H9 (cell line): ENCODE results near the gene GPR143. TPM values are rescaled to one million over a fixed set of nuclear protein-coding genes. Genes with fewer than 3 reads are reported as not detected.
A peak's percentile ranks its signal among the peaks of the same experiment; 100 is the strongest.

Experiments used
- DNase-seq: peaks from one replicate; pipeline ENCODE4 v3.0.0-alpha.2; 2017
- H2AFZ ChIP-seq: one replicate; pipeline ENCODE4 v1.6.1; 2013; ENCODE audit warnings: mild to moderate bottlenecking, low read length, control low read depth, moderate library complexity
- H2AK5ac ChIP-seq: 2 replicates; pipeline ENCODE4 v1.6.1; 2013; ENCODE audit warnings: low read length, control low read depth, mixed read lengths; ENCODE audit not compliant: insufficient read length
- H2BK120ac ChIP-seq: one replicate; pipeline ENCODE4 v1.6.1; 2013; ENCODE audit warnings: low read depth, mild to moderate bottlenecking, low read length, control low read depth, inconsistent platforms; ENCODE audit not compliant: poor library complexity, severe bottlenecking
- H2BK12ac ChIP-seq: 2 replicates; pipeline ENCODE4 v1.6.1; 2013; ENCODE audit warnings: low read length, control low read depth, mixed read lengths, low read depth; ENCODE audit not compliant: insufficient read length
- H2BK15ac ChIP-seq: 2 replicates; pipeline ENCODE4 v1.6.1; 2013; ENCODE audit warnings: low read depth, low read length, control low read depth
- H2BK20ac ChIP-seq: one replicate; pipeline ENCODE4 v1.6.1; 2013; ENCODE audit warnings: low read depth, mild to moderate bottlenecking, low read length, control low read depth, inconsistent platforms; ENCODE audit not compliant: poor library complexity, severe bottlenecking
- H2BK5ac ChIP-seq: 2 replicates; pipeline ENCODE4 v1.6.1; 2013; ENCODE audit warnings: low read length, control low read depth, mixed read lengths; ENCODE audit not compliant: insufficient read length
- H3K14ac ChIP-seq: 2 replicates; pipeline ENCODE4 v1.6.1; 2013; ENCODE audit warnings: low read length, control low read depth; ENCODE audit not compliant: insufficient read depth
- H3K18ac ChIP-seq: 2 replicates; pipeline ENCODE4 v1.6.1; 2013; ENCODE audit warnings: low read depth, mild to moderate bottlenecking, mixed read lengths, low read length, control low read depth; ENCODE audit not compliant: insufficient read length
- H3K23ac ChIP-seq: 2 replicates; pipeline ENCODE4 v1.6.1; 2013; ENCODE audit warnings: low read length, control low read depth, mixed read lengths, low read depth; ENCODE audit not compliant: insufficient read length
- H3K23me2 ChIP-seq: 2 replicates; pipeline ENCODE4 v1.6.1; 2013; ENCODE audit warnings: low read depth, mild to moderate bottlenecking, mixed read lengths, low read length, control low read depth; ENCODE audit not compliant: insufficient read length, poor library complexity, severe bottlenecking
- H3K27ac ChIP-seq: 2 replicates; pipeline ENCODE4 v1.5.1; 2013; ENCODE audit warnings: low read length, control low read depth, mixed read lengths, low read depth; ENCODE audit not compliant: insufficient read length
- H3K27me3 ChIP-seq: 2 replicates; pipeline ENCODE4 v1.6.1; 2013; ENCODE audit warnings: low read length, control low read depth, inconsistent platforms; ENCODE audit not compliant: insufficient read depth
- H3K4ac ChIP-seq: 2 replicates; pipeline ENCODE4 v1.6.1; 2013; ENCODE audit warnings: low read depth, mild to moderate bottlenecking, control low read depth, inconsistent platforms, low read length, moderate library complexity
- H3K4me1 ChIP-seq: 2 replicates; pipeline ENCODE4 v1.6.1; 2013; ENCODE audit warnings: low read length, control low read depth, inconsistent platforms; ENCODE audit not compliant: insufficient read depth
- H3K4me2 ChIP-seq: 2 replicates; pipeline ENCODE4 v1.6.1; 2013; ENCODE audit warnings: low read length, control low read depth, mixed read lengths; ENCODE audit not compliant: insufficient read length, insufficient read depth
- H3K56ac ChIP-seq: 2 replicates; pipeline ENCODE4 v1.6.1; 2013; ENCODE audit warnings: low read depth, mild to moderate bottlenecking, mixed read lengths, low read length, control low read depth; ENCODE audit not compliant: insufficient read length
- H3K79me1 ChIP-seq: 2 replicates; pipeline ENCODE4 v1.6.1; 2013; ENCODE audit warnings: low read depth, mild to moderate bottlenecking, moderate library complexity, low read length, control low read depth, inconsistent platforms; ENCODE audit not compliant: insufficient read depth, poor library complexity, severe bottlenecking
- H3K79me2 ChIP-seq: 2 replicates; pipeline ENCODE4 v1.6.1; 2013; ENCODE audit warnings: low read length, control low read depth, inconsistent platforms; ENCODE audit not compliant: insufficient read depth
- H3K9ac ChIP-seq: 2 replicates; pipeline ENCODE4 v1.6.1; 2013; ENCODE audit warnings: low read length, control low read depth, mixed read lengths; ENCODE audit not compliant: insufficient read length; ENCODE audit errors: extremely low read depth
- H3K9me3 ChIP-seq: one replicate; pipeline ENCODE4 v1.6.1; 2013; ENCODE audit warnings: low read depth, low read length, inconsistent platforms; ENCODE audit not compliant: control insufficient read depth
- H3T11ph ChIP-seq: one replicate; pipeline ENCODE4 v1.6.1; 2013; ENCODE audit warnings: mild to moderate bottlenecking, low read length, control low read depth, inconsistent platforms
- H4K20me1 ChIP-seq: one replicate; pipeline ENCODE4 v1.6.1; 2013; ENCODE audit not compliant: control insufficient read depth, insufficient read length, insufficient read depth
- H4K5ac ChIP-seq: 2 replicates; pipeline ENCODE4 v1.6.1; 2013; ENCODE audit warnings: low read depth, mild to moderate bottlenecking, mixed read lengths, low read length, control low read depth; ENCODE audit not compliant: insufficient read length
- H4K8ac ChIP-seq: replicated peaks from 2 replicates; pipeline ENCODE4 v1.6.1; 2013; ENCODE audit warnings: low read length, control low read depth, mixed read lengths, low read depth; ENCODE audit not compliant: insufficient read length
- H4K91ac ChIP-seq: 2 replicates; pipeline ENCODE4 v1.6.1; 2013; ENCODE audit warnings: low read depth, mild to moderate bottlenecking, moderate library complexity, mixed read lengths, low read length, control low read depth; ENCODE audit not compliant: insufficient read length
- H3K27ac Mint-ChIP-seq, 3 experiments: 2 replicates in 2 of 3; 3 replicates in 1 of 3; pipeline ENCODE4 v1.8.0; 2020 to 2021; ENCODE audit warnings: mixed read lengths in 3 of 3, mild to moderate bottlenecking in 1 of 3, moderate library complexity in 1 of 3
- H3K27me3 Mint-ChIP-seq: 2 replicates; pipeline ENCODE4 v1.8.0; 2021; ENCODE audit warnings: low read depth, mild to moderate bottlenecking, moderate library complexity, mixed read lengths
- H3K36me3 Mint-ChIP-seq, 3 experiments: 2 replicates in 2 of 3; 3 replicates in 1 of 3; pipeline ENCODE4 v1.8.0; 2020 to 2021; ENCODE audit warnings: low read depth in 3 of 3, mixed read lengths in 3 of 3; ENCODE audit not compliant: insufficient read depth in 1 of 3
- H3K4me1 Mint-ChIP-seq, 2 experiments: 2 replicates each; pipeline ENCODE4 v1.8.0; 2020; ENCODE audit warnings: mixed read lengths in 2 of 2
- H3K4me3 Mint-ChIP-seq, 2 experiments: 2 replicates in 1 of 2; 3 replicates in 1 of 2; pipeline ENCODE4 v1.8.0; 2020 to 2021; ENCODE audit warnings: mild to moderate bottlenecking in 2 of 2, mixed read lengths in 2 of 2, moderate library complexity in 1 of 2
- H3K9me3 Mint-ChIP-seq, 2 experiments: 2 replicates in 1 of 2; 3 replicates in 1 of 2; pipeline ENCODE4 v1.8.0; 2020; ENCODE audit warnings: mild to moderate bottlenecking in 2 of 2, mixed read lengths in 2 of 2, moderate library complexity in 1 of 2
- CTCF ChIP-seq: fragments of 200-600 bp; sonication (generic); conservative IDR thresholded peaks from 3 replicates; pipeline ENCODE4 v1.8.0; 2021; ENCODE audit warnings: antibody characterized with exemption, mild to moderate bottlenecking
- WGBS: extraction: QIAGEN DNeasy Blood & Tissue Kit; methylation state at CpG from one replicate; pipeline ENCODE4 v1.1.7; 2013; ENCODE audit warnings: missing lambda C conversion rate, low lambda C conversion rate, mixed read lengths; ENCODE audit not compliant: insufficient read length; ENCODE audit errors: extremely low coverage; 5-methylcytosine and 5-hydroxymethylcytosine counted together
- total RNA-seq: library from RNA; stranded (reverse); gene quantifications from 2 replicates; pipeline ENCODE4 v1.2.1, GENCODE V29; 2021

Gene GPR143
- total RNA-seq, 1 experiment from 2014 or later = 7.1 TPM

- Histone ChIP-seq H4K8ac (no peak overlapping the region), H3K23me2 (peaks cover 23% of the 10 kb centered on the region), H3K9ac (no peak overlapping the region), H3K27me3 (no peaks in the 10 kb centered on the region), H3K4me1 (peaks cover 30% of the 10 kb centered on the region), H2AFZ (no peak overlapping the region), H2BK12ac (no peak overlapping the region), H3K4me2 (no peak overlapping the region), H2BK15ac (no peak overlapping the region), H2BK20ac (no peak overlapping the region), H3K4ac (no peak overlapping the region), H4K91ac (no peak overlapping the region), H4K5ac (no peak overlapping the region), H3T11ph (no peak overlapping the region), H3K79me2 (peaks cover 27% of the 10 kb centered on the region; the same call in 1 of the 2 replicates), H3K14ac (no peak overlapping the region), H3K79me1 (peaks cover 7% of the 10 kb centered on the region), H3K18ac (no peak overlapping the region), H3K27ac (no peak overlapping the region), H2AK5ac (peak overlapping the region; percentile 36), H2BK5ac (no peak overlapping the region), H4K20me1 (no peaks in the 10 kb centered on the region), H3K56ac (no peak overlapping the region), H3K23ac (no peak overlapping the region), H2BK120ac (no peak overlapping the region), H3K9me3 (no peaks in the 10 kb centered on the region)
- peaks cover 23 to 58% of the 10 kb centered on the region in 2 experiments for H3K9me3 Mint-ChIP-seq
- no CpG with 5 or more reads among the region's 6 CpGs for WGBS
- no peak overlapping the region for H3K4me3 Mint-ChIP-seq
- peaks cover 5 to 16% (median 6%) of the 10 kb centered on the region in 3 experiments; a peak in 6 of 7 replicates for H3K36me3 Mint-ChIP-seq
- peaks cover 2% of the 10 kb centered on the region; the same call in 1 of the 2 replicates for H3K27me3 Mint-ChIP-seq
- peak overlapping the region in 1 of 3 experiments; percentile 47; a peak in 4 of 7 replicates for H3K27ac Mint-ChIP-seq
- no peak for DNase-seq
- TF ChIP-seq CTCF = no peak
- peaks cover 40 to 56% of the 10 kb centered on the region in 2 experiments for H3K4me1 Mint-ChIP-seq
These were observed 25.2 kb upstream of the GPR143 start for GRCh38 chrX:9790866-9791265.
